Measurements from ENCODE around the gene GAK.

DNA sequence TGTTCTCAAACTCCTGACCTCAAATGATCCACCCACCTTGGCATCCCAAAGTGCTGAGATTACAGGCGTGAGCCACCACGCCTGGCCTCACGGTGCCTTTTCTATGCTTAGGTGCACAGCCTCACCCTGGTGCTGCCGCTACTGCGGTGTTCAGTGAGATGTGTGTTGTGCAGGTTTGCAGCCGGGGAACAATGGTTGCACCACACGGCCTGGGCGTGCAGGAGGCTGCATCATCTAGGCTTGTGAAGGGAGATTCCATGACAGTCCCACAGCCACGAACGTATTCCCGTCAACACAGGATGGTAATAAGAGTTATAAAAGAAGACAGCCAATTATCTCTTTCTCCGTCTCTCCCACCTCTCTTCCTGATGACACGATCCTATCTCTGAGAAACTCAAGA lies 128.2 kb downstream of the GAK start:
- no peak for TF ChIP-seq EP300 (IDR thresholded peaks at IDR 0.05)
- no peak for TF ChIP-seq POLR2A (IDR thresholded peaks at IDR 0.05)
- TF ChIP-seq, protein P1, sequence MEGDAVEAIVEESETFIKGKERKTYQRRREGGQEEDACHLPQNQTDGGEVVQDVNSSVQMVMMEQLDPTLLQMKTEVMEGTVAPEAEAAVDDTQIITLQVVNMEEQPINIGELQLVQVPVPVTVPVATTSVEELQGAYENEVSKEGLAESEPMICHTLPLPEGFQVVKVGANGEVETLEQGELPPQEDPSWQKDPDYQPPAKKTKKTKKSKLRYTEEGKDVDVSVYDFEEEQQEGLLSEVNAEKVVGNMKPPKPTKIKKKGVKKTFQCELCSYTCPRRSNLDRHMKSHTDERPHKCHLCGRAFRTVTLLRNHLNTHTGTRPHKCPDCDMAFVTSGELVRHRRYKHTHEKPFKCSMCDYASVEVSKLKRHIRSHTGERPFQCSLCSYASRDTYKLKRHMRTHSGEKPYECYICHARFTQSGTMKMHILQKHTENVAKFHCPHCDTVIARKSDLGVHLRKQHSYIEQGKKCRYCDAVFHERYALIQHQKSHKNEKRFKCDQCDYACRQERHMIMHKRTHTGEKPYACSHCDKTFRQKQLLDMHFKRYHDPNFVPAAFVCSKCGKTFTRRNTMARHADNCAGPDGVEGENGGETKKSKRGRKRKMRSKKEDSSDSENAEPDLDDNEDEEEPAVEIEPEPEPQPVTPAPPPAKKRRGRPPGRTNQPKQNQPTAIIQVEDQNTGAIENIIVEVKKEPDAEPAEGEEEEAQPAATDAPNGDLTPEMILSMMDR (IDR thresholded peaks at IDR 0.05) = no peak

Measured in gastroesophageal sphincter (tissue), 3 donors.